ENCODE measurements around the gene BRF1.
"Not testable (repeated sequence)": the region's sequence is repeated elsewhere in the genome, so short reads cannot be mapped to it uniquely, and the experiment has no call there.

BRF1 gene

GRCh38 chr14:105332350-105332874 is 31.6 kb upstream of the BRF1 start:
- DNase-seq (ENCODE audit: low spot score): no peak

GRCh38 chr14:105331575-105332349 is 31.0 kb upstream of the BRF1 start:
- no peak for DNase-seq (ENCODE audit: low spot score)

GRCh38 chr14:105330491-105330895 is 29.7 kb upstream of the BRF1 start:
- no peak for DNase-seq (ENCODE audit: low spot score)

- no peak for DNase-seq (ENCODE audit: low spot score)
These were observed 28.8 kb upstream of the BRF1 start for GRCh38 chr14:105329411-105330150.

GRCh38 chr14:105328678-105329390 is 28.0 kb upstream of the BRF1 start:
- no peak for DNase-seq (ENCODE audit: low spot score)

GRCh38 chr14:105328070-105328677 is 27.4 kb upstream of the BRF1 start:
- no peak for DNase-seq (ENCODE audit: low spot score)

GRCh38 chr14:105327695-105328045 is 26.9 kb upstream of the BRF1 start:
- not testable (repeated sequence) for DNase-seq (ENCODE audit: low spot score)

GRCh38 chr14:105326891-105327694 is 26.3 kb upstream of the BRF1 start:
- DNase-seq (ENCODE audit: low spot score): no peak

GRCh38 chr14:105326568-105326867 is 25.7 kb upstream of the BRF1 start:
- no peak for DNase-seq (ENCODE audit: low spot score)

GRCh38 chr14:105325716-105326567 is 25.1 kb upstream of the BRF1 start:
- DNase-seq (ENCODE audit: low spot score): no peak

- no peak for DNase-seq (ENCODE audit: low spot score)
These were observed 24.5 kb upstream of the BRF1 start for GRCh38 chr14:105325303-105325702.

- DNase-seq (ENCODE audit: low spot score): no peak
These were observed 24.1 kb upstream of the BRF1 start for GRCh38 chr14:105324871-105325270.

- DNase-seq (ENCODE audit: low spot score): no peak
These were observed 23.4 kb upstream of the BRF1 start for GRCh38 chr14:105324080-105324778.

GRCh38 chr14:105323663-105324062 is 22.9 kb upstream of the BRF1 start:
- DNase-seq (ENCODE audit: low spot score): no peak

GRCh38 chr14:105322791-105323556 is 22.2 kb upstream of the BRF1 start:
- no peak for DNase-seq (ENCODE audit: low spot score)

GRCh38 chr14:105317546-105317945 is 16.7 kb upstream of the BRF1 start:
- DNase-seq (ENCODE audit: low spot score): no peak

- no peak for DNase-seq (ENCODE audit: low spot score)
These were observed 16.2 kb upstream of the BRF1 start for GRCh38 chr14:105316968-105317510.

- no peak for DNase-seq (ENCODE audit: low spot score)
These were observed 15.8 kb upstream of the BRF1 start for GRCh38 chr14:105316577-105316941.

All from hematopoietic multipotent progenitor cell treated with erythropoietin and hydrocortisone succinate and interleukin-3 and kit ligand, for 15 days (in vitro differentiated cells).